ENCODE data around the gene CFAP68.

The CFAP68 gene

GRCh38 chr11:111933872-111934271 lies 54.5 kb downstream of the CFAP68 start:
- TF ChIP-seq CTCF (conservative IDR thresholded peaks at IDR 0.05; ENCODE audit: low read length): no peak
- no peak overlapping the region for H3K4me3 ChIP-seq (ENCODE audit: low read length)
- DNase-seq (ENCODE audit: low read depth): peak; percentile 56

- no peak overlapping the region for H3K4me3 ChIP-seq (ENCODE audit: low read length)
- no peak for TF ChIP-seq CTCF (conservative IDR thresholded peaks at IDR 0.05; ENCODE audit: low read length)
- no peak for DNase-seq (ENCODE audit: low read depth)
These were observed 55.0 kb downstream of the CFAP68 start for GRCh38 chr11:111934306-111934705.

Data from AG10803 (cell line).